Measurements from ENCODE around the gene CCDC171.

- TF ChIP-seq CTCF (IDR thresholded peaks at IDR 0.05; ENCODE audit: low read depth, low read length, missing input control), result no peak
- TF ChIP-seq TAF1 (conservative IDR thresholded peaks at IDR 0.05), result no peak
Measured at GRCh38 chr9:15942831-15943424, 390.1 kb downstream of the CCDC171 start.

Measured in liver (tissue), 3 donors.